Vagina (tissue), 2 donors: ENCODE data around the gene IQCF6. TPM values are rescaled to one million over a fixed set of nuclear protein-coding genes. Genes with fewer than 3 reads are reported as not detected.
"Not testable (repeated sequence)": the region's sequence is repeated elsewhere in the genome, so short reads cannot be mapped to it uniquely, and the experiment has no call there.

Source experiments
- DNase-seq, 2 donors: peaks; one replicate each; pipeline ENCODE4 v3.0.0-alpha.2; 2017; ENCODE audit errors: extremely low spot score in 2 of 2
- H3K27ac ChIP-seq: fragments of 200-600 bp; sonication (generic); one replicate; pipeline ENCODE4 v1.5.1; 2019
- H3K27me3 ChIP-seq: fragments of 200-600 bp; sonication (generic); one replicate; pipeline ENCODE4 v1.5.1; 2019
- H3K36me3 ChIP-seq, 2 donors: fragments of 200-600 bp; sonication (generic); one replicate each; pipeline ENCODE4 v1.5.1; 2017 to 2019
- H3K4me1 ChIP-seq: fragments of 200-600 bp; sonication (generic); one replicate; pipeline ENCODE4 v1.5.1; 2019
- H3K4me3 ChIP-seq, 2 donors: fragments of 200-600 bp; sonication (generic); 1 replicate in 1 of 2; 2 replicates in 1 of 2; pipeline ENCODE4 v1.5.1; 2016 to 2019
- H3K9me3 ChIP-seq: fragments of 200-600 bp; sonication (generic); one replicate; pipeline ENCODE4 v1.5.1; 2019
- POLR2A ChIP-seq, 2 donors: fragments of 450-650 bp; IDR thresholded peaks; one replicate each; pipeline ENCODE4 v1.6.1; 2017; ENCODE audit warnings: antibody characterized with exemption in 2 of 2, mild to moderate bottlenecking in 2 of 2, moderate library complexity in 2 of 2
- POLR2AphosphoS5 ChIP-seq, 2 donors: sonication (generic); formaldehyde crosslinking; IDR thresholded peaks; one replicate each; pipeline ENCODE4 v1.9.0; 2017; ENCODE audit warnings: antibody characterized with exemption in 2 of 2, mild to moderate bottlenecking in 2 of 2, low read depth in 1 of 2; ENCODE audit not compliant: insufficient read depth in 1 of 2
- intact Hi-C: fragments of 100-400 bp; cut with DNase I; formaldehyde crosslinking; loops from one replicate; pipeline ENCODE4 v1.15.1; 2023
- total RNA-seq: library from RNA; depleted of rRNA; stranded (reverse); fragments of >200 nt; gene quantifications from one replicate; pipeline ENCODE4 v1.2.3, GENCODE V29; 2016
- TF ChIP-seq, protein P1 (sequence below), 3 experiments: fragments of 450-650 bp in 2 of 3; fragments of 200-600 bp in 1 of 3; sonication (generic) in 1 of 3; IDR thresholded peaks; one replicate each; pipeline ENCODE4 v1.5.1; 2017 to 2019; ENCODE audit warnings: antibody characterized with exemption in 3 of 3, mild to moderate bottlenecking in 2 of 3, moderate library complexity in 2 of 3

Gene IQCF6
- total RNA-seq, 1 donor from 2014 or later: not detected

- intact Hi-C loops: no loop called here
- Histone ChIP-seq H3K36me3 (no peaks in the 10 kb centered on the region), H3K9me3 (no peaks in the 10 kb centered on the region), H3K4me3 (no peak overlapping the region), H3K27me3 (no peaks in the 10 kb centered on the region), H3K4me1 (no peaks in the 10 kb centered on the region), H3K27ac (no peak overlapping the region)
- TF ChIP-seq POLR2AphosphoS5 (IDR thresholded peaks at IDR 0.05; ENCODE audit: insufficient read depth in 1 of 2, low read depth in 1 of 2): no peak
- TF ChIP-seq POLR2A (IDR thresholded peaks at IDR 0.05): no peak
- TF ChIP-seq, protein P1, sequence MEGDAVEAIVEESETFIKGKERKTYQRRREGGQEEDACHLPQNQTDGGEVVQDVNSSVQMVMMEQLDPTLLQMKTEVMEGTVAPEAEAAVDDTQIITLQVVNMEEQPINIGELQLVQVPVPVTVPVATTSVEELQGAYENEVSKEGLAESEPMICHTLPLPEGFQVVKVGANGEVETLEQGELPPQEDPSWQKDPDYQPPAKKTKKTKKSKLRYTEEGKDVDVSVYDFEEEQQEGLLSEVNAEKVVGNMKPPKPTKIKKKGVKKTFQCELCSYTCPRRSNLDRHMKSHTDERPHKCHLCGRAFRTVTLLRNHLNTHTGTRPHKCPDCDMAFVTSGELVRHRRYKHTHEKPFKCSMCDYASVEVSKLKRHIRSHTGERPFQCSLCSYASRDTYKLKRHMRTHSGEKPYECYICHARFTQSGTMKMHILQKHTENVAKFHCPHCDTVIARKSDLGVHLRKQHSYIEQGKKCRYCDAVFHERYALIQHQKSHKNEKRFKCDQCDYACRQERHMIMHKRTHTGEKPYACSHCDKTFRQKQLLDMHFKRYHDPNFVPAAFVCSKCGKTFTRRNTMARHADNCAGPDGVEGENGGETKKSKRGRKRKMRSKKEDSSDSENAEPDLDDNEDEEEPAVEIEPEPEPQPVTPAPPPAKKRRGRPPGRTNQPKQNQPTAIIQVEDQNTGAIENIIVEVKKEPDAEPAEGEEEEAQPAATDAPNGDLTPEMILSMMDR (IDR thresholded peaks at IDR 0.05): no peak
- DNase-seq: no peak
Measured at GRCh38 chr3:51750878-51751277, 28.2 kb downstream of the IQCF6 start.

GRCh38 chr3:51748327-51748726 lies 30.7 kb downstream of the IQCF6 start:
- TF ChIP-seq, protein P1 (IDR thresholded peaks at IDR 0.05): no peak
- TF ChIP-seq POLR2A (IDR thresholded peaks at IDR 0.05): no peak
- no peak for TF ChIP-seq POLR2AphosphoS5 (IDR thresholded peaks at IDR 0.05; ENCODE audit: insufficient read depth in 1 of 2, low read depth in 1 of 2)
- Histone ChIP-seq H3K4me1 (no peaks in the 10 kb centered on the region), H3K27me3 (no peaks in the 10 kb centered on the region), H3K4me3 (no peak overlapping the region), H3K27ac (no peak overlapping the region), H3K9me3 (no peaks in the 10 kb centered on the region), H3K36me3 (no peaks in the 10 kb centered on the region)
- intact Hi-C loops: no loop called here
- no peak for DNase-seq

GRCh38 chr3:51747840-51748239 lies 31.2 kb downstream of the IQCF6 start:
- H3K9me3 ChIP-seq: no peaks in the 10 kb centered on the region
- no peaks in the 10 kb centered on the region for H3K4me1 ChIP-seq
- no peak overlapping the region for H3K4me3 ChIP-seq
- intact Hi-C loops: no loop called here
- TF ChIP-seq POLR2A (IDR thresholded peaks at IDR 0.05) (no peak), POLR2AphosphoS5 (IDR thresholded peaks at IDR 0.05; ENCODE audit: insufficient read depth in 1 of 2, low read depth in 1 of 2) (no peak)
- TF ChIP-seq, protein P1 (IDR thresholded peaks at IDR 0.05): no peak
- H3K27me3 ChIP-seq: no peaks in the 10 kb centered on the region
- H3K27ac ChIP-seq: no peak overlapping the region
- no peaks in the 10 kb centered on the region for H3K36me3 ChIP-seq
- no peak for DNase-seq

- H3K9me3 ChIP-seq, DNase-seq, H3K4me1 ChIP-seq, H3K36me3 ChIP-seq, H3K4me3 ChIP-seq, intact Hi-C loops, H3K27ac ChIP-seq, H3K27me3 ChIP-seq: not testable (repeated sequence)
Measured at GRCh38 chr3:51742978-51743377, 36.1 kb downstream of the IQCF6 start.

GRCh38 chr3:51742320-51742719 lies 36.7 kb downstream of the IQCF6 start:
- DNase-seq, intact Hi-C loops, H3K36me3 ChIP-seq, H3K4me1 ChIP-seq, H3K9me3 ChIP-seq, H3K27me3 ChIP-seq, H3K27ac ChIP-seq, H3K4me3 ChIP-seq: not testable (repeated sequence)

DNA sequence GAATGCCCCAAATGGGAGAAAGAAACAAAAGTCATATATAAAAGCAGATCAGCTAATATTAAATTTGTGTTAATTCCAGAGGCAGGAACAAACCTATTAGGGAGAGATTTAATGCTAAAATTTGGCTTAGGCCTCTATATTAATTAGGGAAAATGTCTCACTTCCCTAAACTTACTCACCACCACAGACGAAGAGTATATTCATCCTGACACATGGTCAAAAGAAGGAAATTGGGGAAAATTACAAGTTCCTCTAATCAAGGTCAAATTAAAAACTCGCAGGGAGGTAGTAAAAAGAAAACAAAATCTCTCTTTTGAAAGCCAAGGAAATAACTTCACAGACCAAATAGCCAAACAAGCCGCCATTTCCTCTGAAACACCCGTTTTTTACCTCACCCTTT lies 39.9 kb downstream of the IQCF6 start:
- no peak overlapping the region for H3K27ac ChIP-seq
- intact Hi-C loops: no loop called here
- no peaks in the 10 kb centered on the region for H3K9me3 ChIP-seq
- H3K36me3 ChIP-seq: no peaks in the 10 kb centered on the region
- H3K27me3 ChIP-seq: no peaks in the 10 kb centered on the region
- H3K4me1 ChIP-seq: no peaks in the 10 kb centered on the region
- TF ChIP-seq, protein P1 (IDR thresholded peaks at IDR 0.05): no peak
- TF ChIP-seq POLR2AphosphoS5 (IDR thresholded peaks at IDR 0.05; ENCODE audit: insufficient read depth in 1 of 2, low read depth in 1 of 2) (no peak), POLR2A (IDR thresholded peaks at IDR 0.05) (no peak)
- H3K4me3 ChIP-seq: no peak overlapping the region
- no peak for DNase-seq
